Mammary epithelial cell (primary cell): ENCODE results near the gene SMCO1.

Experiments
- CTCF ChIP-seq, 2 donors: IDR thresholded peaks in 1 of 2; conservative IDR thresholded peaks in 1 of 2; 2 replicates each; pipeline ENCODE4 v1.5.1; 2011 to 2012; ENCODE audit warnings: inconsistent platforms in 2 of 2, low read length in 2 of 2, mild to moderate bottlenecking in 2 of 2, control low read depth in 1 of 2, low read depth in 1 of 2; ENCODE audit not compliant: insufficient read depth in 1 of 2; ENCODE audit errors: extremely low read depth in 1 of 2
- EZH2 ChIP-seq: IDR thresholded peaks from 2 replicates; pipeline ENCODE4 v1.6.1; 2012; ENCODE audit warnings: low read length, inconsistent platforms, borderline replicate concordance

- TF ChIP-seq CTCF (conservative IDR thresholded peaks at IDR 0.05 in 1 of 2, IDR thresholded peaks at IDR 0.05 in 1 of 2; ENCODE audit: extremely low read depth in 1 of 2, insufficient read depth in 1 of 2, low read depth in 1 of 2, low read length in 2 of 2) (no peak), EZH2 (no peak)
These were observed 13.7 kb downstream of the SMCO1 start for GRCh38 chr3:196501316-196502044.
